RPMI7951 (cell line): ENCODE results near the gene H3-3A. TPM values are rescaled to one million over a fixed set of nuclear protein-coding genes. Genes with fewer than 3 reads are reported as not detected.

Source experiments
- DNase-seq: peaks from one replicate; pipeline ENCODE4 v3.0.0-alpha.2; 2012; ENCODE audit warnings: low read depth
- total RNA-seq: library from RNA; depleted of rRNA; stranded (reverse); fragments of >200 nt; shearing (Covaris generic); gene quantifications from 2 replicates; pipeline ENCODE4 v1.2.3, GENCODE V29; 2014; rRNA removed

Gene H3-3A
- total RNA-seq = 376 and 427 TPM in 2 replicates

DNA sequence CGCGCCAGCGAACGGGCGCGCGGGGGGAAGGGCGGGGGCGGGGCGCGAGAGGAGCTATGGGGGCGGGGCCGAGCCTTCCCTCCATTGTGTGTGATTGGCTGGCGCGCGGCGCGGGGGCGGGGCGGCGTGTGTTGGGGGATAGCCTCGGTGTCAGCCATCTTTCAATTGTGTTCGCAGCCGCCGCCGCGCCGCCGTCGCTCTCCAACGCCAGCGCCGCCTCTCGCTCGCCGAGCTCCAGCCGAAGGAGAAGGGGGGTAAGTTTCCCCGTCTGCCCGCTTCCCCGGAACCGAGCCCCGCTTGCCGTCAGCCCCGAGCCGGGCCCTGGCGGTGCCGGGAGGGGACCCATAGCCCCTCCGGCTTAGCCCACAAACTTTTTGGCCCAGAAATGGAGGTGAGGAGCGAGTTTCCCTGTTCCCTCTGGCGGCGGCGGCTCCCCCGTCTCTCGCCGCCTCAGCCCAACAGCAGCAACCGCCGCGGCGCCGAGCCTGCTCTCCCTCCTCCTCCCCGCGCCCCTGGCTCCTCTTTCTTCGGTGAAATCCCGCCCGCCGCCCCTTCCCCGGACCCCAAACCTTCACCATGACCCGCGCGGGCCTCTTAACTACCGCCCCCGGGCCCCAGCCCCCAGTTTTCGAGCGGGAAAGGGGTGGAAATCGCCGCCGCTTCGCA is at the start of gene H3-3A:
Gene H3-3A, plus strand, starts transcription at position 159 of the 666 bp plus-strand sequence. CDS start 1,636 bp downstream, outside the sequence.
- peak; percentile 91 for DNase-seq

DNA sequence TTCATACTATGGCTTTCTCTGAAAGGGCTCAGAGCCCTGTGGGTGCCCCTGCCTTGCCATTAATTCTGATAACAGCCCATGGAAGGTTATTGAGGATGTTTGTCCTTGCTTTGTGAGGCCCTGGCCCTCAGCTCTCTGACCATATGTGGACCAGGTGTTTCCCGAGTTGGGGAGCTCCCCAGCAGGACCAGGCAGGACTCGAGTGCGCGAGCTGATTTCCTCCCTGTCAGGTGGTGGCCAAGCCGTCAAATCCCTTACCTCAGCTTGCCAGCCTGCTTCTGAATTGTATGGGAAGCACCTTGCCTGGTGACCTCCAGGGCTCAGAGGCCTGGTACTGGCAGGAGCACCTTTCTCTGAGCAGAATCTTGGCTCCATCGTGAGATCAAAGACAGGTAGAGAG is 45.4 kb upstream of the H3-3A start:
- no peak for DNase-seq

DNA sequence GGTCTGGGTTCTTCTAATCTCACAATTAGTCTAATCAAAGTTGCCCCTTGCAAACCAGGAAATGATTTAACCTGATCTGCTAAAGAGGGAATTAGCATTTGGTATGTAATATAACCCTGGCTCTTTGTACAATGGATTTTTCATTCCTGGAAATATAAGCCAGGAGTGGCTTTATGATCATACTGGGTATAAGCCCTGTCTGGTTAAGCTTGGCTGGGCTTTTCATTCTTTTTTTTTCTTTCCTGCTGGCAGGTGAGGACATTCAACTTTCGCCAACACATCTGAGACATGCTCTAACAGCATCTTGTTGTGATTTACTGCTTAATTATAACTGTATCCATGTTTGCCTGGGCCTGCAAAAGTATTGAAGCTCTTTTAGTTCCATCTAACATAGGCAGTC is 42.9 kb upstream of the H3-3A start:
- no peak for DNase-seq

DNA sequence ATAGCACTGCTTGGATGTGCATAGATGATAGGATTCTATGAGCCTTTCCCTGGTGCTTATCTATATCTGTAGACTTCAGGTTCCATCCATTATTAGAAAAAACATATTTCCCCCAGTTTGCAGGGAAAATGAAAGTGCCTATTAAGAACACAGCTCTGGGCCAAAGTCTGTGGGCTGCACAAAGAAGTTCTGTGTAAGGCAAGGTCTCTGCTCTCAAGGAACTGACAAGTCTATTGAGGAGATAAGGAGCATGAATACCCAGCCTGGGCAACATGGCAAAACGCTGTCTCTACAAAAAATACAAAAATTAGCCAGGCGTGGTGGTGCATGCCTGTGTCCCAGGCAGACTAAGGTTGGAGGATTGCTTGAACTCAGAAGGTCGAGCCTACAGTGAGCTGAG is 41.1 kb upstream of the H3-3A start:
- no peak for DNase-seq

DNA sequence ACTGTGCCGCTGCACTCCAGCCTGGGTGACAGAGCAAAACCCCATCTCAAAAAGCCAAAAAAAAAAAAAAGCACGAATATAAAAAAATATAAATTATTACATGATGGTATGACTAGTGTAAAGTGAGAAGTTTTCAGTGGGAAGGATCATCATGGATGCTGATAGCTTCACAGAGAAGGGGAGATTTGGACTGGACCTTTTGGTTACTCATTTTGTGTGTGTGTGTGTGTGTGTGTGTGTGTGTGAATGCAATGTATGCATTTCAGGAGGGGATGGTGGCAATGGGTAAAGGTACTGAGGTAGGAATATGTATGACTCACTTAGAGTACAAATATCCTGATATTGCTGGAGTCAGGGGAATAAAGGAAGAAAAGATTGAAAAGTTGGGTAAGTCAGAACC is 40.7 kb upstream of the H3-3A start:
- DNase-seq = no peak

DNA sequence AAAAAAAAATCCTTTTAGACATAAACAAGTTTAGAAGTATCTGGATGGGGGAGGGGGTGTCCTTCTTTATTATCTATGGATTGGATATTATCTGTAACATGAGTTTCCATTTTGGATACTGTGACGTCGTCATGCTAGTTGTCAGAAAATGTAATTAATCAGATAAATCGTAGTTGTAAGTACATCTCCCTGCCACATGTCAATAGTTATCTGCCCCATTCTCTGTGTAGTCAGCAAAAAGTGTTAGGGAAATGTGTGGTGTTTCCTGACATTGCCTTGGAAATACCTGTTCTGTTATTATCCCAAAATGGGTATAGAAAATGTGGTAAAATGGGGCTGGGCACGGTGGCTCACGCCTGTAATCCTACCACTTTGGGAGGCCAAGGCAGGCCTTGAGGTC is 38.8 kb upstream of the H3-3A start:
- no peak for DNase-seq

DNA sequence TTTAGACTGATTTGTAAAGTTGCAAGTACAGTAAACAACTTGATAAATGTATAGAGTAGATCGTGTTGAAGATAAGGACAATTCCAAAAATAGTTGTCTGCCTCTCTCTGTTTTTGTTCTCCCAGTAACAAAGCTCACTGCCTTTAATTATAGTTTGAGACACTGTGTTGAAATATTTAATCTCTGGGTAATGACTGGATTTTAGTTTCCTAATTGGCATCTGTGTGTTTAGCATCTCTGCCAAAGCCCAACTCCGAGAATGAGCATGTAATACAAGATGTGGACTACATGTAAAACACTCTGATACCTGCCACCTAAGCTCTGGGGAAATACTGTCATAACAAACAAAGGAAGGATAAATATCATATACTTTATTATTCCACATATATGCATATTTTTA is 35.7 kb upstream of the H3-3A start:
- DNase-seq = no peak

DNA sequence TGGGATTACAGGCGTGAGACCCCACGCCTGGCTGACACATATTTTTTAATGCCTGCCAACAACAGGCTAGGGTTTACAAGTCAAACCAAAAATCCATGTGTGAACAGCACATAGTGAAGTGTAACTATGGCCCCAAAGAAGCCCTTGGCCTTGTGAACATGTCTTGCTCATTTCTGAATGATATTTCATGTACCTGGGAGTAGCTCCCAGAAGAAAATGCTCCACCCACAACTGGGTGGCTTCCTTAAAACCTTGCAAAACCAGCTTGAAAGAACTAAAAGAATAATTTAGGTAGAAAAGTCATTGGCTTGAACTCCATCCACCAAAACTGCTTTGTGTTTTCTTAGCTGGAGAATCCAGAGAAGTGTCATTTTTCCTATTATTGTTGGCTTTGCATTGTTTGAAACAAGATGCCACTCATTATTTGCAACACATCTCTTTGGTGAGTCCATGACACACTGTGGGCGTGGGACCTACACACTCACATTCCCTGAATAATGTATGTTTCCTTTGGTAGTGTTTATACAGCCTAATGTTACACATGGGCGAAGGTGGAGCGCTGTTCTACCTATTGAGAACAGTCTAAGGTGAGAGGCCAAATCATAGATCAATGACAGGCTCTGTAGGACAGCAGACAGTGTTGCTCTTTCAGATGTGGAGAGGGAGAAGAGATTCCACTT is 34.8 kb upstream of the H3-3A start:
- no peak for DNase-seq

DNA sequence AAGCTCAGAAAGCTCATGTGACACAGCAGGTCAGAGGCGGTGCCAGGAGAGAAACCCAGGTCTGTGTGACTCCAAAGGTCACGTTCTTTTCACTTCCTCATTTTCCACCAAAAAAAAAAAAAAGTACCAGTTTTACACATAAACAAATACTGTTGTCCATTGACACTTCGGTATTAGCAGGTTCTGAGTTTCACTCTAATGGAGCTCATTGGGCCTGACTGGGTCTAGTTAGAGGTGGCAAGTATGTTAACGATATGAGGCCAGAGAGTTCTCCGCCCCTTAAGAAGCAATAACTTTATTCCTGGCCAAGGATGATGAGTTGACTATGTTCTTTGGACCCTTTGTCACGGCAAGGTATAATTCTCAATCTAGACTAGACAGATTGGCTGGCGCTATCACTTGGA is 33.4 kb upstream of the H3-3A start:
- no peak for DNase-seq

DNA sequence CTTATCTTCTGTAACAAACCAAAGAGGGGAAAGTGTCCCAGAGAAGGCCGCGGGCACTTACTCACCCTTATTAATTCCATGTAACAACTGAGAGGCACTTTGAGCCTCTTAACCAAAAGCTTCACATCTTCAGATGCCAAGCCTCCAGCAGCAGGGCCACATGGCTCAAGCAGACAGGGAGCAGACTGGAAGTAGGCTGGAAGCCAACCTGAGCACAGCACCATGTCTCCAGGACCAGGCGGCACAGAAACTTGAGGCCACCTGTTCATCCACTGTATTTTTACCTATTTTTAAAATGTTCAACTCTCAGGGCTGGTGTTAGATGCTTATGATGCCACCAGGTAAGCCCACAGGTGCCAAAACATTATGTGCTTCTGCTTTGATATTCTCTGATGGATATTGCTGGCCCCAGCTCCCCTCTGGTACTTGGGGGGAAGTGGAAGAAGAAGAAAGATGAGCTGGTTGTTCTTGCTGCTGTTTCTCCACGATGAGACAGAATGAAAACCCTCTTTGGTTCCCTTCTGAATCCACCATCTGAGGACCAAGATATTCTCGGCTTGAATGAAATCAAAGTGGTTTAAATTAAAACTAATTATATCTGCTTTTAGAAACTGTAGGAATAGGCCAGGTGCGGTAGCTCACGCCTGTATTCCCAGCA is 32.8 kb upstream of the H3-3A start:
- DNase-seq = no peak

DNA sequence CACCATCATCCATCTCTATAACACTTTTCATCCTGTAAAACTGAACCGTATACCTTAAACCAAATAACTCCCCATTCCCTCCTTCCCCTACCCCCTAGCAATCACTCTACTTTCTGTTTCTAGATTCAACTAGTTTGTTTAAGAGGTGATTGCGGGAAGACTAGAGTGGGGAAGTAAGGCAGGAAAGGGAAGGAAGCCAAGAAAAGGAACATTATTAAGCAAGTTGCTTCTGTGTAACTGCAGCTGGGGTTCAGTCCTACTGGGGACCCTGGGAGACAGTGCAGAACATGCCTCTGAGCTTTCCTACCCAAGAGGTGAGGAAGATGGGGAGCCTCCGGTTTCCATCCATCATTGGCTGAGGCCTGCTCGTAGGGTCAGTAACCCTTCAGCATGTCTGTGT is 28.9 kb upstream of the H3-3A start:
- no peak for DNase-seq

DNA sequence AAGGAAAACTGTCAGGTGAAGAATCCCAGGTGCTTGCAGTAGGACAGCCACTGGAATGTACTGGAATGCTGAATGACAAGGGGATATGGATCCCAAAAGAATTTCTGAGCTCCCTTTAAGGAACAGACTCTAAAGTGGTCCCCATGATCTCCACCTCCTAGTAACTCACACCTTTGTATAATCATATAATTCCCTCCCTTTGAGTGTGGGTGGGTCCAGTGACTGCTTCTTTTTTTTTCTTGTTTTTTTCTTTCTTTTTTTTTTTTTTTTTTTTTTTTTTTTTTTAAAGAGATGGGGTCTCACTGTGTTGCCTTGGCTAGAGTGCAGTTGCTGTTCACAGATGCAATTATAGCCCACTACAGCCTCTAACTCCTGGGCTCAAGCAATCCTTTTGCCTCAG is 28.5 kb upstream of the H3-3A start:
- DNase-seq = no peak

DNA sequence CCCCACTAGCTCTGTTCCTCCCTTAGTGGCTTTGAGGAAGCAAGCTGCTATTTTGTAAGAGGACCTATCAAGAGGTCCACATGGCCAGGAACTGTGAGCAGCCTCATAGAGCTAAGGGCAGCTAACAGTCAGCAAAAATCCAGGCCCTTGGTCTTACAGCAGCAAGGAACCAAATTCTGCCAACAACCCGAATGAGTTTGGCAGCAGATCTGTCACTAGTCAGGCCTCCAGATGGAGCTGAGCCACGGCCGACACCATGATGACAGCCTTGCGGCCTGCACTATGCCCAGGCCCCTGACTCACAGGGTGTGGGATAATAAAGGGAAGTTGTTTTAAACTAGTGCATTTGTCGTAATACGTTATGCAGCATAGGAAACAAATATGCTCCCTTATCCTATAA is 28.0 kb upstream of the H3-3A start:
- DNase-seq = peak; percentile 91

DNA sequence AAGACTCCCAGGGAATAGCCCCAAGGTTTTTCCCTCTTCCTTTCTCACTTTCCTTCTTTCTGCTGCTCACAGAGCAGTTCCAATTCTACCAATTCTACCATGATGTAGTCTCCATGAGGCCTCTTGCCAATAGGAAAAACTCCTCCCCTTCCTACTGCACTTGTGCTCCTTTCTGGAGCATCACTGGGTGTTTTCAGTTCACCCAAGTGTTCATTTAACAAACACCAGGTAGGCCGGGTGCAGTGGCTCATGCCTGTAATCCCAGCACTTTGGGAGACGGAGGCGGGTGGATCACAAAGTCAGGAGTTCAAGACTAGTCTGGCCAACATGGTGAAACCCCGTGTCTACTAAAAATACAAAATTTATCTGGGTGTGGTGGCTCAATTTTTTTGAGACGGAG is 26.6 kb upstream of the H3-3A start:
- DNase-seq = no peak

DNA sequence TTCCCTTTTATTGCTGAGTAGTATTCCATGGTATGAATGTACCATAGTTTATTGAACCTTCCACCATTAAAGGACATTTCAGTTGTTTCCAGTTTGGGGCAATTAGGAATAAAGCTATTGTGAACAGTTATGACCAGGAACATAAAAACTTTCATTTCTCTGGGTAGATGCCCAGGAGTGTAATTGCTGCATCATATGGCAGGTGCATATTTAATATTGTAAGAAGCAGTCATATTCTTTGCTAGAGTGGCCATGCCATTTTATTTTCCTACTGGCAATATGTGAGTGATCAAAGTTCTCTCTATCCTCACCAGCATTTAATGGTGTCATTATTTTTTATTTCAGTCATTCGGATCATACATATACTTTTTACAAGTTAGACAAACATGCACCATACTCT is 23.9 kb upstream of the H3-3A start:
- no peak for DNase-seq

DNA sequence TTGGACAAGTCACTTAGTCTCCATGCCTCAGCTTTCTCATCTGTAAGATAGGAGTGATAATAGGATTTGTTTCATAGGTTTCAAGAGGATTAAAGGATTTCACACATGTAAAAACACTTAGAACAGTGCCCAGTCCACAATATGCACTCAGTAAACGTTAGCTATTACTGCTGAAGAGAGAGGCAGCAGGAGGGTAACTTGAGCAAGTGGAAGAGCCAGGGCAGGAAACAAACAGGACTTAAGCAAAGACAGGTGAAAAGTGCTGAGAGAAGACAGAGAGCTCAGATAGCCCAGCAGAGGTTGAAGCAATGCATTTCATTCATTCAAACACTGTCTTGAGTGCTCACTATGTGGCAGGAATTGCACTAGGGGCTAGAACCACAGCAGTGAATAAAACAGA is 21.1 kb upstream of the H3-3A start:
- no peak for DNase-seq

DNA sequence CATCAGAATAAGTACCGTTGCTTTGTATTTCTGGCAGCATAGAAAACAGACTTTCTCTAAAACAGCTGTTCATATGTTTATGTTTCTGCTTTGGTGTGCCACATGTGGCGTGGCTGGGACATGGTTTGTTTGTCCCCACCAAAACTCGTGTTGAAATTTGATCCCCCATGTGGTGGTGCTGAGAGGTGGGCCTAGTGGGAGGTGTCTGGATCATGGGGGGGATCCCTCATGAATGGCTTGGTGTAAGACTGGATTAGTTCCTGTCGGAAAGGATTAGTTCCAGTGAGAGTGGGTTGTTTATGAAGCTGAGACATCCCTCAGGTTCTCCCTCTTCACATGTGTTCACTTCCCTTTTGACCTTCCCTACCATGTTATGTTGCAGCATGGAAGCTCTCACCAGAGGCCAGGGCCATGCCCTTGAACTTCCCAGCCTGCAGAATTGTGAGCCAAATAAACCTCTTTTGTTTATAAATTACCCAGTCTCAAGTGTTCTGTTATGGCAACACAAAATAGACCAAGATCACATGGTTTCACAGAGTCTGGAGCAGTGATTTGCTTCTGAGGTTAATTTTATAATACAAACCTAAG is 17.9 kb upstream of the H3-3A start:
- no peak for DNase-seq

DNA sequence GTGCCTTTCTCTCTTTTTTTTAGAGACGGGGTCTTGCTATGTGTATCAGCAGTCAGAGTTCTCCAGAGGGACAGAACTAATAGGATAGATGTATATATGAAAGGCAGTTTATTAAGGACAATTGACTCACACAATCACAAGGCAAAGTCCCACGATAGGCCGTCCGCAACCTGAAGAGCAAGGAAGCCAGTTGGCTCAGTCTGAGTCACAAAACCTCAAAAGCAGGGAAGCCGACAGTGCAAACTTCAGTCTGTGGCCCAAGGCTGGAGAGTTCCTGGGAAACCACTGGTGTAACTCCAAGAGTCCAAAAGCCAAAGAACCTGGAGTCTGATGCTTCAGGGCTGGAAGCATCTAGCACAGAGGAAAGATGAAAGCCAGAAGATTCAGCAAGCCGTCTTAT is 16.3 kb upstream of the H3-3A start:
- DNase-seq = peak; percentile 89

DNA sequence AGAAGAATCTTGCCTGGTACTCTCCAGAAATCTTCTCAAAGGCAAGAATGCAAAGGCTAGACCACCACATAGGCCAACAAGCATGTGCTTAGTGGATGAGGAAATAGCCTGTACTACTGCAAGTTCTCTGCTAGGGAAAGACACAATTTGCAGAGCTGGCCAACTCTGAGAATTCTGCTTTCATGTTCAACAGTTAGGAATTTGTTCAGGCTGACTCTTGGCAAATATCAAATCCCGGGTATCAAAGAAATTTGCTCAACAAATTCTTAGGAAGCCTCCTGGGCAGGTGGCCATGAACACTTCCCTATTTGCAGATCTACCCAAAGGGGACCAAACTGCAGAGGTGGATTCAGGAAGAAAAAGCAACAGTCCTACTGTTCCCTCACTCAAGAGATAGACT is 15.0 kb upstream of the H3-3A start:
- no peak for DNase-seq

DNA sequence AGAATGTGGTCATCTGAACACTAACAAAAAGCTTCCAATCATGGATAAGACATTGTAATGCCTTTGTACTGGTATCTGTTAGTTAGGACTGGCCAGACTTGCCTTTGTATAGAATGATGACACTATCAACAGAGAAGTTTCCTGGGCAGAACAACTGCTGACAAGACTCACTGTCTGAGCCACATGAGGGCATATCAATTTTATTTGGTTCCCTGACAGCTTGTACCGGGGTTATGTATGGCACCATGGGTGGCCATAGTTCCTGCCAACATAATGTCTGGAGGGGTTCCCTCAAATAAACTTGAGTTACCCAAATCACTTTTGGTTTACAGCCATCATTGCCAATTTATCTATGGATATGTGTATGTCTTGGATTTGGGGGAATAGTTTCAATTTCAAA is 13.6 kb upstream of the H3-3A start:
- DNase-seq = no peak

DNA sequence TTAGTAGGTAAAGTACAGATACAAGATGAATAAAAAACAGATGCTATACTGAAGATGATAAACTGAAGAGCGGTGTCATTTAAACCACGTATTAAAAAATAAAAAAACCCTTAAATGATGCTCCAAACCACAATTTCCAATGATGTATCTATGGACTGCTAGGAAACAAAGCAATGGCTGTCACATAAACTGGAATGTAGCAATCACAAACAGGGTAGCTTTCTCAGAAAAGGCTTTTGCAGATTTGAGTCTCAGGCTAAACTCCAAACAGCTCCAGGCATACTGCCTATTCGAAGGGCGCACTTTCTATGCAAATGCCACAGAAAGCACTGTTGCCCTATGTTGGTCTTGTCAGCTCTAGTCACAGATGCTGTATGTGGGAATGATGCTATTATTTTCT is 12.4 kb upstream of the H3-3A start:
- no peak for DNase-seq

DNA sequence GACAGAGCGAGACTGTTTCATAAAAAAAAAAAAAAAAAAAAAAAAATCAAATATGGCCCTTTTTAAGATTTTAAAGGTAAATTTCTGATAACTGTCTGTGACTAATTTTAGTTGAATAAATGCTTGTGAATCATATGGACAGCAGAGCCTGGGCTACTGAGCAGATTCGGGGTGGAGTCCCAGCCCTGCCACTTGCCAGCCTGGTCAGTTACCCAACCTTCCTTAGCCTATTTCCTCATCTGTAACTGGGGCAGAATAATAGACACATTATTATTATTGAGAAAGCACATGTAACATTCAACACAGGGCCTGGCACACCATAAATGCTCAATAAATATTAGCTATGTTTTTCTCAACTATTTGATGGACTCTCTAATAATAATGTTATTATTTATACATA is 11.2 kb upstream of the H3-3A start:
- DNase-seq = no peak

DNA sequence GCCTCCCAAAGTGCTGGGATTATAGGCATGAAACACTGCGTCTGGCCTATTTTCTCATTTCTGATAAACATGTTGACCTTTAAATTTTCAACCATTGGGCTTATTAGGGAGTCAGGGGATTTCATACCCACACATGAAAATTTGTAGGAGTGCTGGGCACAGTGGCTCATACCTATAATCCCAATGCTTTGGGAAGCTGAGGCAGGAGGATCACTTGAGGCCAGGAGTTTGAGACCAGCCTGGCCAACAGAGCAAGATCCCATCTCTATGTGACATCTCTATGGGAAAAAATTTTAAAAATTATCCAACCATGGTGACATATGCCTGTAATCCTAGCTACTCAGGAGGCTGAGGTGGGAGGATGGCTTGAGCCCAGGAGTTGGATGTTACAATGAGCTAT is 10.5 kb upstream of the H3-3A start:
- no peak for DNase-seq
